Fibroblast of pulmonary artery (primary cell): ENCODE measurements around the gene DYNLT3.

Experiments
- DNase-seq: peaks from one replicate; pipeline ENCODE4 v3.0.0-alpha.2; 2010; ENCODE audit warnings: low read depth
- H3K4me3 ChIP-seq: replicated peaks from 2 replicates; pipeline ENCODE4 v1.5.1; 2011; ENCODE audit warnings: low read depth, mild to moderate bottlenecking, control low read depth, low read length, moderate library complexity
- CTCF ChIP-seq: IDR thresholded peaks from 2 replicates; pipeline ENCODE4 v1.5.1; 2011; ENCODE audit warnings: mild to moderate bottlenecking, control low read depth, low read length, inconsistent platforms; ENCODE audit errors: missing control alignments

The DYNLT3 gene

GRCh38 chrX:37883196-37883595 is 35.8 kb upstream of the DYNLT3 start:
- no peak for TF ChIP-seq CTCF
- DNase-seq, result peak; percentile 7
- H3K4me3 ChIP-seq, result no peak overlapping the region

- DNase-seq, result no peak
- TF ChIP-seq CTCF, result no peak
- no peak overlapping the region for H3K4me3 ChIP-seq
These were observed 32.3 kb upstream of the DYNLT3 start for GRCh38 chrX:37879692-37880091.

GRCh38 chrX:37876716-37877115 is 29.3 kb upstream of the DYNLT3 start:
- no peak for TF ChIP-seq CTCF
- H3K4me3 ChIP-seq, result no peak overlapping the region
- no peak for DNase-seq

- no peak overlapping the region for H3K4me3 ChIP-seq
- no peak for DNase-seq
- TF ChIP-seq CTCF, result no peak
These were observed 28.3 kb upstream of the DYNLT3 start for GRCh38 chrX:37875675-37876074.

GRCh38 chrX:37873220-37873619 is 25.8 kb upstream of the DYNLT3 start:
- no peak for DNase-seq
- no peak overlapping the region for H3K4me3 ChIP-seq
- TF ChIP-seq CTCF, result no peak

GRCh38 chrX:37872303-37872655 is 24.9 kb upstream of the DYNLT3 start:
- H3K4me3 ChIP-seq, result no peak overlapping the region
- no peak for TF ChIP-seq CTCF
- no peak for DNase-seq

- TF ChIP-seq CTCF, result no peak
- DNase-seq, result peak; percentile 79
- no peak overlapping the region for H3K4me3 ChIP-seq
These were observed 24.4 kb upstream of the DYNLT3 start for GRCh38 chrX:37871626-37872302.
